ENCODE results near the gene KIFC3.
"Not testable (repeated sequence)": the region's sequence is repeated elsewhere in the genome, so short reads cannot be mapped to it uniquely, and the experiment has no call there.

The KIFC3 gene

GRCh38 chr16:57752581-57753447 is 49.5 kb downstream of the KIFC3 start:
- no peak for DNase-seq

GRCh38 chr16:57752203-57752580 is 50.1 kb downstream of the KIFC3 start:
- DNase-seq, result no peak

DNA sequence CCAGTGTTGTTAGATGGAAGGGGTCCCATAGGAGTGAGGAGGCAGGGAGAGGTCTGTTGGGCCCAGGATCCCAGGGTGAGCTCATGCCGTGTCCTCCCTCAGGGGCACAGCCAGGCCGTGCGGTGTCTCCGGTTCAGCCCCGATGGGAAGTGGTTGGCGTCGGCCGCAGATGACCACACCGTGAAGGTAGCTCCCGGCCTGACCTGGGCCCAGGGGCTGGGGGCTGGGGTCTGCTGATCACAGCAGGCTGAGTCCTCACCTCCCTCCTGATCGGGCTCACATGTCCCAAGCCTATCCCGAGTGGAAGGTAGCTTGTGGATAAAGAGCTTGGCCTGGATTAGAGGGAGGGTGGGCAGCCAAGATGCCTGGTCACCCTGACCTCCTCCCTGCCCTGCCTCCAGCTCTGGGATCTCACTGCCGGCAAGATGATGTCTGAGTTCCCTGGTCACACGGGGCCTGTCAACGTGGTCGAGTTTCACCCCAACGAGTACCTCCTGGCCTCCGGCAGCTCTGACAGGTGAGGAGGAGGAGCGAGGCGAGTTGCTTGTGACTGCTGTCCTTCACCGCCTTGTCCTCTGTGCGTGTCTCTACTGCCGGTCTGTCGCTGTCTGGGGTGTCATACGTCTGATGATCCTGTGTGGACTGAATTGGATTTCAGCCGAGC is 50.6 kb downstream of the KIFC3 start:
- DNase-seq, result no peak

- no peak for DNase-seq
These were observed 51.3 kb downstream of the KIFC3 start for GRCh38 chr16:57750796-57751538.

DNA sequence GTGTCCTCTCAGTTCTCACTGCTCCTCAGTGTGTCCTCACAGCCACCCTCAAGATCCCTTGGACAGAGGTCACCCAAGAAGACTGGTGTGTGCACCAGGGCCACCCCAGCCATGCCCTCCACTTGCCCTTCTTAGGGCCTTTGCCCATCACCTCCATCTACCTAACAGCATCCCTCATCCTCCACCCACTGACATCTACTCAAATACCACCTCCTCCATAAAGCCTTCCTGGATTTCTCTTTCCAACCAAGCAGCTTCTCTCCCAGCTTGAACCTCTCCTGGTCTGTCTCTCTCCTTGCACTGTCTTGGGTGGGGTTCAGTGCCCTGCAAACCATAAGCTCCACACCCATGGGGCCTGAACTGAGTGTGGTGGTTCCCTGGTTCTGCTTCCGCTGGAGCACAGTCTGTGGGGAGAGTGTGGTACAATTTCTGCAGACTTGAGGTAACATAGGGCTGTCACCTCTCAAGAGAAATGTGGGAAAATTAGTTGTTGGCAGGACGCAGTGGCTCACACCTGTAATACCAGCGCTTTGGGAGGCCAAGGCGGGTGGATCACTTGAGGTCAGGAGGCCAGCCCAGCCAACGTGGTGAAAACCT is 52.3 kb downstream of the KIFC3 start:
- DNase-seq, result no peak

DNA sequence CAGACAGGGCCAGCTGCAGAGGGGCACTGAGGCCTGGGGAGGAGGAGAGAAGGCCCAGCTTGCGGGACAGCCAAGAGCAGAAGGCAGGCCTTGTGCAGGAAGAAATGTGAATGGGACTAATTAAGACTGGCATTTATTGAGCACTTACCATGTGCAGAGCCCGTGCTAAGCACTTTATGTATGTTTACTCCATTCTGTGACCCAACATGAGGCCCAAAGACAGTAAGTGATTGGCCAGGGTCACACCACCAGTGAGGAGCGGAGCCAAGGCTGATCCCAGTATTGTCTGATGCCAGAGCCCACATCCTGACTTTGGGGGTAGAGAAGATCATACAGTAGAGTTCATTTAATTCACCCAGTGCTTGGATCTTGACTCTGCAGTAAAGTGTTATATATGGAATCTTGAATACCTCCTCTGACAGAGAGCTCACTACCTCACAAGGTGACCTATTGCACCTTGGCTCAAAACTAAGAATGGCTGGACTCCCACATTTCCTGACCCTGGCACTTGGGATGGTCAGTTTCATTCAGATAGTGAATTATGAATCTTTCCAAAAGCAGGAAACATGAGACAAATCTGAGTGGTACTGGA is 53.1 kb downstream of the KIFC3 start:
- no peak for DNase-seq

DNA sequence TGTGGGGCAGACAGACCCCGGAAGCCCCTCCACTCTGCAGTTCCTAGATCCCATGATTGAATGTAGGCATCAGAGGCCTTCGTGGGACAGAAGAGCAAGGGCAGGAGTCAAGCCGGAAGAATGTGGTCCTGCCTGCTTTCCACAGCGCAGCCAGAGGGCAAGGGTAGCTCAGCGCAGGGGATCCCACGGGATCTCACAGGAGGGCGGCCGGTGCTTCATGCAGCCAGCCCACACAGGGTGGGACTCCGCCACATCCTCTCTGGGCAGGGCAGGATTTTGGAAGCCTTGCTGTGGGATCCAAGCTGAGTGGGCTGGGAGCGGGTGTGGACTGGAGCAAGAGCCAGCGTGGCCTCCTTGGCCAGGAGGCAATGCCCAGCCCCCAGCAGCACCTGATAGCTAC is 53.7 kb downstream of the KIFC3 start:
- no peak for DNase-seq

DNA sequence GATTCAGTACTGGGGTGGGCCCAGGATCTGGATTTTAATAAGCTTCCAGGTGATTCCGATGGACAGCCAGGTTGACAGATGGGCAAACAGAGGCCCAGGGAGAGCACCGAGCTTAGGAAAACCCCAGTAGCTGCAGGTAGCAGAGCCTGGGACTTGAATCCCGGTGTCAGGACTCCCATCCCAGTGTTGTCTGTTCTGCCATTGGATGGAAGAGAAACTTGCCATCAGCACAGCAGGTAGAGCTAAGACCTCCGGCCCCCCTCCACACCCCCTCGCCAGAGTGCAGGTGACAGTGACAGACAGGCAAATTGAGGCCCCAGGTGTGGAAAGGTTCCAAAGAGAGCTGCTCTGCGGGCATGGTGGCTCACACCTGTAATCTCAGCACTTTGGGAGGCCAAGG is 54.3 kb downstream of the KIFC3 start:
- no peak for DNase-seq

DNA sequence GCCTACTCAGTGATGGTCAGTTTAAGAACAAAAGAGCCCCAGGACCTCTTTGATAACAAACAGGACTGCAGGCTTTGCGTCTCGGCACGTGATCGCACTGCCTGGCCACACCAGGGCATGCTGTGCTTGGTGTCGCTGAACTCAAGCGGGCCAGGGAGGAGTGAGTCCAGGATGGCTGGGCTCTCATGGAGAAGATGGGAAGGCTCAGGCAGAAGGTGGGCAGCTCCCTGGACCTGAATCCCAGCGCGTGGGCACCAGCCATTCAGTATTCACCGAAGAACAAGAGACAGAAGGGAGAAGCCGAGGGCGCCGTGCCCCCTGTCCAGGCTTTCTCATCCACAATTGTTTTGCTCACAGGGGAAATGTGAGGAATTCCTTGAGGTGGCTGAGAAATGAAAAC is 54.8 kb downstream of the KIFC3 start:
- no peak for DNase-seq

DNA sequence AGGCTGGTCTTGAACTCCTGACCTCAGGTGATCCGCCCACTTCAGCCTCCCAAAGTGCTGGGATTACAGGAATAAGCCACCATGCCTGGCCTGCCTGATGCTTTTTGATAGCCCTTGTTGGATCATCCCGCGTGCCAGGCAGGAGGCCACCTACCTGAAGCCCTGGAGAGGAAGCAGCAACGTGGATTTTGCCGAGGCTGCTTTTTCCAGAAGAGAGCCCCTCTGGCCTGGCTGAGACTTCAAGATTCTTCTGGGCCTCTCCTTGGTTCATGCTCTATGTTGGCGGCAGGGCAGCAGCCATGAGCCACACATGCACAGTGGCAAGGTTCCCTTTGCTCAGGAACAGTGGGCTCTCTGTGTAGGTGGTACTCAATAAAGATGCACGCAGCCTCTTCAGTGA is 55.2 kb downstream of the KIFC3 start:
- no peak for DNase-seq

GRCh38 chr16:57746316-57746715 is 56.0 kb downstream of the KIFC3 start:
- not testable (repeated sequence) for DNase-seq

- DNase-seq, result no peak
These were observed 56.5 kb downstream of the KIFC3 start for GRCh38 chr16:57745768-57746167.

GRCh38 chr16:57744642-57744903 is 57.7 kb downstream of the KIFC3 start:
- DNase-seq, result no peak

DNA sequence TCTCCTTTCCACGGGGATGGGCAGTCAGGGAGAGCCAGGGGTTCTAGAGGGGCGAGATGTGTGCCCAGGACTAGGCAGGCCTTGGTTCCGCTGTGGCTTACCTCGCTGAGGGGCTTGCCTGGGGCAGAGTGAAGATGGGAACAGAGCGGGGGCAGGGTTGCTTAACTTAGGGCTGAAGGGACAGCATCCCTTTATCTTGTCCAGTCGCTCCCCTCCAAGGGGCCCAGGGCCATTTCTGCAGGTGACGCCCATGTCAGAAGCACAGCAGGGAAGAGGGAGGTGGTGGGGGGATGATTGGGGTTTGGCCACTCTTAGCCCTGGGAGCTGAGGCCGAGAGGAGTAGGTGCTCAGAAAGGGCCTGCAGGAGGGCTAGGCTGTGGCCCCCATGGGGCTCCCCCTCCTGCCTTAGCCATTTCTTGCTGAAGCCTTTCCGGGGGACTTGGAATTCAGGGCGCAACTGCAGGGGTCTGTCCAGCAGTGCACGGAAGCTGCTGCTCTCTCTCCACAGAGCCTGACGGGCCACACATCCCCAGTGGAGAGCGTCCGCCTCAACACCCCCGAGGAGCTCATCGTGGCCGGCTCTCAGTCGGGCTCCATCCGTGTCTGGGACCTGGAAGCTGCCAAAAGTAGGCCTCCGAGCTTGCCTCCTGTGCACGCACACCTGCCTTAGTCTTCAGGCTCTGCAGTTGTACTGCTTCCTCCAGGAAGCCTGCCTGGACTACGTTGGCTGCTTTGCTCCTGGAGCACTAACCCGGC is 58.2 kb downstream of the KIFC3 start:
- DNase-seq, result no peak

- no peak for DNase-seq
These were observed 58.8 kb downstream of the KIFC3 start for GRCh38 chr16:57743458-57743857.

DNA sequence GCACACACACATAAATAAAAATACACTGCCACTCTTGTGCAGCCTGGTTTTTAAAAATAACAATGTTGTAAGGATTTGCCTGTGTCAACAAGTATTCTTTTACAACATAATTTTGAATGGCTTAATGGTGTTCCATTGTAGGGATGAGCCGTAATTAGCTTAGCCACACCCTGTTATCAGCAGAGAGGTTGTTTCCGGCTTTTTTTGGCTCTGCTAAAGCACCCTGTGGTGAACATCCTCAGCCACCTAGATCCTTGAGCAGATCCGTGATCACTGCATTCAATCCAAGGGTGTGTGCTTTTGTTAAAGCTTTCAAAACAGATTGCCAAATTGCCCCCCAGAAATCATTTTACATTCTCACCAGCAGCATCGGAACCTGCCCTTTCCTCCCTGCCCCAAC is 59.7 kb downstream of the KIFC3 start:
- DNase-seq, result peak; percentile 81

- DNase-seq, result no peak
These were observed 60.6 kb downstream of the KIFC3 start for GRCh38 chr16:57741660-57742191.

GRCh38 chr16:57740423-57741071 is 61.7 kb downstream of the KIFC3 start:
- no peak for DNase-seq

DNA sequence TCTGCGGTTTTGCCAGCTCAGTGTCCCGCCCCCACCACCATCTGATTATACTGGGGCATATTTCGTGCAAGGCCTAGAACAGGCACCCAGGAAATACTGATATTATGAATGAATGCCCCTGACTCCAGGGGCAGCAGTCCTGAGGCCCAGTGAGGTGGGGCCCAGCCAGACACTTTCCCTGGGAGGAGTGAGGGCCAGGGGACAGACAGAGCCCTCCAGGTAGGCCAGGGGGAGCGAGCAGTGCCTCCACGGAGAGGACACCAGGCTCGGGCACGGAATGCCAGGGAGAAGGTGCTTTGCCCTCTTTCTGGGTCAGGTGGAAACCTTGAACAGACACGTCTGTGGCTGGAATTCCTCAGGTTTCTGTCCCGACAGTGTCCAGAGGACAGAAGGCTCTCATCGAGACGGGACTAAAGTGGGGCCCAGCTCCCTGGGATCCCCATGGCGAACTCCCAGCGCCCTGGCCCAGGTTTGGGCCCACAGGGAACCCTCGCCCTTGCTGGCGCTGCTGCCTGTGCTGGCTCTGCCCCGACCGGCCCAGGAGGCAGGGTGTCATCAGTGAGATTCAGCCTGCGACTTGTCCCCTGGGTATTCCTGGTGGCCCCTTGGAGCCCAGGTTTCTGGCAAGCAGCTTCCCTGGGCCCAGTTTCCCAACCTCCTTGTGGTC is 62.4 kb downstream of the KIFC3 start:
- DNase-seq, result no peak

- DNase-seq, result no peak
These were observed 63.4 kb downstream of the KIFC3 start for GRCh38 chr16:57738844-57739243.

All from NCI-H69 (cell line).